Measurements from ENCODE around the gene CCNA1.

Gene CCNA1

GRCh38 chr13:36432106-36432544 lies at the start of gene CCNA1:
CCNA1 (plus strand) TSS chr13:36432495; CDS start chr13:36433057, 562 bp downstream.
- no peak within 1 kb of the TSS for H3K27ac Mint-ChIP-seq
- H3K9me3 Mint-ChIP-seq: no peaks in the 10 kb centered on the region
- H3K4me1 Mint-ChIP-seq (ENCODE audit: low read depth): peaks cover 27% of the 10 kb centered on the region
- intact Hi-C loops (cut with micrococcal nuclease): loop anchor here (5.0 kb wide), 1 partner anchor 385 kb away; the partner anchor contains the start of gene RFXAP
- H3K4me3 Mint-ChIP-seq: peak within 1 kb of the TSS; percentile 73
- no peaks in the 10 kb centered on the region for H3K36me3 Mint-ChIP-seq (ENCODE audit: low read depth)
- peaks cover 52% of the 10 kb centered on the region for H3K27me3 Mint-ChIP-seq

DNA sequence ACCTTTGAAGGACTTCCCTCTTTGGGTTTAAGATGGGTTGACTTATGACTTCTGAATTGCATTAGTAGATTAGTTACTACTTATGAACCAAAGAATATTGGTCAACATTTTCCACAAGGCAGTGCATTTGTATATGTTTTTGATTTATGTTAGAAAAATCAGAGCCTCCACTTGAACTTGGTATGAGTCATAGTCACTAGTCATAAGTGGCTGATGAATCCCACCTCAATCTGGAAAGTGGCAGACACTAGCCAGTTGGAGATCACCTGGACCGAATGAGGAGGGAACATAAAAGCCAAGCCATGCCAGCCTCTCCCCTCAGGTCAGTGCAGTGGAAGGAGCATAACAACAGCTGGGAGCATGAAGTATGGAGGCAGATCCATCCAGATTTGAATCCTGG lies 46.8 kb upstream of the CCNA1 start:
- Mint-ChIP-seq H3K9me3 (no peaks in the 10 kb centered on the region), H3K27ac (no peak overlapping the region), H3K4me3 (no peak overlapping the region), H3K4me1 (ENCODE audit: low read depth) (no peaks in the 10 kb centered on the region), H3K27me3 (peaks cover 1% of the 10 kb centered on the region), H3K36me3 (ENCODE audit: low read depth) (no peaks in the 10 kb centered on the region)
- intact Hi-C loops (cut with micrococcal nuclease): no loop called here

DNA sequence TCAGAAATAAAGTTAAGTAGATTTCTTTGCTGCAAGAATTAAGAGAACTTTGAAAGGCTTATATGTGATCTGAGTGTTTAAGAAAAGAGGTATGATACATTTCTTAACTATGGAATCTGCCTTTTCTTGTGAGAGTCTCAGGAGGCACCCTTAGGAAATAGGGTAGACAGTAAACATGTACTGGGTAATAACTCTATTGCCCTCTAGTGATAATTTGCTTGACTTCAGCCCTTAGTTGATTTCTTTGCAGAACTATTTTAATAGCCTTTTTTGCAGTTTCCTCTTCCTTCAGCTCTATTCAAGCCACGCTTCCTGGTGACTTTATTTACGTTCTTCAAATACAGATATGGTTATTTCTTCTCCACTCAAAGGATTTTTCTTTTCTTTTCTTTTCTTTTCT lies 37.0 kb upstream of the CCNA1 start:
- no peak overlapping the region for H3K4me3 Mint-ChIP-seq
- no peaks in the 10 kb centered on the region for H3K36me3 Mint-ChIP-seq (ENCODE audit: low read depth)
- H3K9me3 Mint-ChIP-seq: no peaks in the 10 kb centered on the region
- no peaks in the 10 kb centered on the region for H3K4me1 Mint-ChIP-seq (ENCODE audit: low read depth)
- H3K27ac Mint-ChIP-seq: peak overlapping the region; percentile 68
- intact Hi-C loops (cut with micrococcal nuclease): loop anchor here (5.0 kb wide), 2 partner anchors 48 to 108 kb away; partner anchors contain the start of gene SPART
- no peaks in the 10 kb centered on the region for H3K27me3 Mint-ChIP-seq

GRCh38 chr13:36405151-36405550 lies 27.1 kb upstream of the CCNA1 start:
- H3K27me3 Mint-ChIP-seq: no peaks in the 10 kb centered on the region
- intact Hi-C loops (cut with micrococcal nuclease): no loop called here
- no peaks in the 10 kb centered on the region for H3K36me3 Mint-ChIP-seq (ENCODE audit: low read depth)
- H3K9me3 Mint-ChIP-seq: peaks cover 11% of the 10 kb centered on the region
- no peak overlapping the region for H3K4me3 Mint-ChIP-seq
- H3K4me1 Mint-ChIP-seq (ENCODE audit: low read depth): peaks cover 25% of the 10 kb centered on the region
- H3K27ac Mint-ChIP-seq: peak overlapping the region; percentile 28

DNA sequence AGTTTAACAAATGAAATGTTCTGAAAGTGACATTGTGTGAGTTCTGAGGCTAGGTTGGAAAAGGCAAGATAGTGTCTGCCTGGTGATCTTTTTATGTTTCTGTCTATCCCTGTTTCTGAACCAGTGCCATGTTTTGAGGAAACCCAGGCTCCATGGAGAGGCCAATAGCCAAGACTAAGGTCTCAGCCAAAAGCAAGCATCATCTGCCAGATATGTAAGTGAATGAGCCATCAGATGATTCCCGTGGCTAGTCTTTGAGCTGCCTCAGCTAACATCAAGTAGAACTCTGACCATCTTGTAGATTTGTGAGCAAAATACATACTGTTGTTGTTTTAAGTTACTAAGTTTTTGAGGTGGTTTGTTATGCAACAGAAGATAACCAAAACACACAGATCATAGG lies 19.6 kb upstream of the CCNA1 start:
- Mint-ChIP-seq H3K4me3 (no peak overlapping the region), H3K36me3 (ENCODE audit: low read depth) (no peaks in the 10 kb centered on the region), H3K9me3 (peaks cover 8% of the 10 kb centered on the region), H3K27me3 (no peaks in the 10 kb centered on the region), H3K4me1 (ENCODE audit: low read depth) (peaks cover 41% of the 10 kb centered on the region), H3K27ac (no peak overlapping the region)
- intact Hi-C loops (cut with micrococcal nuclease): no loop called here

DNA sequence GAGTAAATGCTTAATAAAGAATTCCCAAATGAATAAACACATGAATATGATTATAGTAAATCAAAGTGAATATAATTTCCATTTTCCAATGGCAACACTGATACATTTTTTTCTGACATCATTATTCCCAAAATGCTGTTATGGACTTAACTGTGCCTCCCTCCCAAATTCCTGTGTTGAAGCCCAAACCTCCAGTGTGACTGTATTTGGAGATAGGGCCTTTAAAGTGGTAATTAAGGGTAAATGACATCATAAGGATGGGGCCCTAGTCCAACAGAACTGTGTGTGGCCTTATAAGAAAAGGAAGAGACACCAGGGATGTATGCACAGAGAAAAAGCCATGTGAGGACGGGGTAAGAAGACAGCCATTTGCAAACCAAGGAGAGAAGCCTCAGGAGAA lies 19.1 kb upstream of the CCNA1 start:
- Mint-ChIP-seq H3K27ac (no peak overlapping the region), H3K4me1 (ENCODE audit: low read depth) (peaks cover 41% of the 10 kb centered on the region), H3K4me3 (no peak overlapping the region), H3K9me3 (peaks cover 4% of the 10 kb centered on the region), H3K36me3 (ENCODE audit: low read depth) (no peaks in the 10 kb centered on the region), H3K27me3 (no peaks in the 10 kb centered on the region)
- intact Hi-C loops (cut with micrococcal nuclease): no loop called here

GRCh38 chr13:36414461-36414860 lies 17.8 kb upstream of the CCNA1 start:
- H3K9me3 Mint-ChIP-seq: no peaks in the 10 kb centered on the region
- peaks cover 44% of the 10 kb centered on the region for H3K4me1 Mint-ChIP-seq (ENCODE audit: low read depth)
- peak overlapping the region; percentile 53 for H3K27ac Mint-ChIP-seq
- H3K36me3 Mint-ChIP-seq (ENCODE audit: low read depth): no peaks in the 10 kb centered on the region
- no peaks in the 10 kb centered on the region for H3K27me3 Mint-ChIP-seq
- H3K4me3 Mint-ChIP-seq: no peak overlapping the region
- intact Hi-C loops (cut with micrococcal nuclease): no loop called here

DNA sequence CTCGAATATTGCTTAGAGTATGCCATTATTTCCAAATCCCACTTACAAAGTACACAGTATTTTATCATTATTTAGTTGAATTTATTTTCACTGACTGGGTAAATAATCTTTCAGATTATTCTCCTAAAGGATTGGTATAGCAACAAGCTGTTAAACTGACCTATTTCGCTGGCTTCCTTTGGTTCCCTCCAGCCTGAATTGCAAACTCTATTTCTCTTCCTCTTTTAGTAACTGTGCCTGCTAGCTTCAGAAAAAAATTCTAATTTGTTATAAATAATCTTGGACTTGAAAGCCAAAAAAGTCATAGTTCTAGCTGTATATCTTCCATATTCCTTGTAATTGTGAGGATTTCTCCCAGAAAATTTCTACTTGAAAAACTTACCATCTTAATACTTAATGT lies 15.0 kb upstream of the CCNA1 start:
- H3K27ac Mint-ChIP-seq: peak overlapping the region; percentile 86
- peaks cover 62% of the 10 kb centered on the region for H3K4me1 Mint-ChIP-seq (ENCODE audit: low read depth)
- intact Hi-C loops (cut with micrococcal nuclease): loop anchor here (5.0 kb wide), 2 partner anchors 395 to 580 kb away; partner anchors contain the start of gene ALG5
- H3K4me3 Mint-ChIP-seq: peak overlapping the region; percentile 39
- H3K27me3 Mint-ChIP-seq: no peaks in the 10 kb centered on the region
- no peaks in the 10 kb centered on the region for H3K36me3 Mint-ChIP-seq (ENCODE audit: low read depth)
- H3K9me3 Mint-ChIP-seq: no peaks in the 10 kb centered on the region

GRCh38 chr13:36418022-36418805 lies 14.1 kb upstream of the CCNA1 start:
- Mint-ChIP-seq H3K36me3 (ENCODE audit: low read depth) (no peaks in the 10 kb centered on the region), H3K9me3 (no peaks in the 10 kb centered on the region), H3K27me3 (no peaks in the 10 kb centered on the region), H3K27ac (peak overlapping the region; percentile 86), H3K4me3 (peak overlapping the region; percentile 39), H3K4me1 (ENCODE audit: low read depth) (peaks cover 60% of the 10 kb centered on the region)
- intact Hi-C loops (cut with micrococcal nuclease): loop anchor here (1.0 to 5.0 kb wide), 3 partner anchors 72 to 579 kb away; partner anchors contain the start of genes ALG5 and SPART

DNA sequence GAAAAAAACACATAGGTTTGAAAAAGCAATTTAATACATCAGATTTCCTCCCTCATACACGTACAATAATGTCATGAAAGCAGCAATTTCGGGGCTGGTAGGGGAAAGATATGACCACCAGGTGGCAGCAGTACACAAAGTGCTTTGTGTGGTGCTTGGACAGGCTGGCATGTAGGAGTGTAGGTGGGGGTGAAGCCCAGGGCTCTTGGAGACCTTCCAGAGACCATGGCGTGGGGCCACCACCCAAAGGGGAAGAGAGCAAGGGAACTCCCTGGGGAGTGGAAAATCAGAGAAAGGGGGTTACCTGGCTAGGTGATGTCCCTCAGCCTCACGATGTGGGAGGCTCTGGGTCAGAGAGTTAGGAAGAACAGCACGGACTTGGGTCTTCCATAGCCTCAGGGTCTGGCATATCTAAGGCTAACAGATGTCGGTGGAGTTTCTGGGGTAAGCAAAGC lies 11.8 kb upstream of the CCNA1 start:
- Mint-ChIP-seq H3K27ac (peak overlapping the region; percentile 66), H3K36me3 (ENCODE audit: low read depth) (no peaks in the 10 kb centered on the region), H3K27me3 (no peaks in the 10 kb centered on the region), H3K4me1 (ENCODE audit: low read depth) (peaks cover 40% of the 10 kb centered on the region), H3K9me3 (no peaks in the 10 kb centered on the region), H3K4me3 (no peak overlapping the region)
- intact Hi-C loops (cut with micrococcal nuclease): loop anchor here (1.0 to 5.0 kb wide), 2 partner anchors 316 to 562 kb away; no protein-coding TSS in a partner anchor

GRCh38 chr13:36421447-36421846 lies 10.8 kb upstream of the CCNA1 start:
- H3K4me3 Mint-ChIP-seq: no peak overlapping the region
- H3K27me3 Mint-ChIP-seq: no peaks in the 10 kb centered on the region
- H3K4me1 Mint-ChIP-seq (ENCODE audit: low read depth): peaks cover 34% of the 10 kb centered on the region
- H3K36me3 Mint-ChIP-seq (ENCODE audit: low read depth): no peaks in the 10 kb centered on the region
- H3K9me3 Mint-ChIP-seq: no peaks in the 10 kb centered on the region
- H3K27ac Mint-ChIP-seq: no peak overlapping the region
- intact Hi-C loops (cut with micrococcal nuclease): loop anchor here (5.0 kb wide), 1 partner anchor 561 kb away; no protein-coding TSS in a partner anchor

DNA sequence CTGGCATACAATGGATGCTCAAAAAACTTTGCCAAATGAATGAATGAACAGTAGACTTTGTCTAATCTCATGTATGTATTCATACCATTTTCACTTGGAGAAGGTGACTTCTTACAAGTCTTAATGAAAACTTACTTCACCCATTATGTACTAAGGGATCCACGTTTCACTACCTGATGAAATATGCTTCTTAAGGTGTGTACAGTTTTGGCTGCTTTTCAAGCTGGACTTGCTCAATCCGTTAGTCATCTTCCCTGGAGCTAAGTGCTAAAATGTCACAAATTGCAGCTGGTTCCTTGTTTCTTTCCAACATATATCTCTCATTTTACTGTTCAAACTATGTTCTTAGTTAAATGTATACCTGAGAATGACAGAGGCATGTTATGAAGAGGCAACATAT lies 4.2 kb upstream of the CCNA1 start:
- intact Hi-C loops (cut with micrococcal nuclease): no loop called here
- Mint-ChIP-seq H3K4me3 (no peak overlapping the region), H3K27ac (no peak overlapping the region), H3K27me3 (peaks cover 39% of the 10 kb centered on the region), H3K36me3 (ENCODE audit: low read depth) (no peaks in the 10 kb centered on the region), H3K4me1 (ENCODE audit: low read depth) (peaks cover 22% of the 10 kb centered on the region), H3K9me3 (no peaks in the 10 kb centered on the region)

GRCh38 chr13:36430247-36431203 lies 1.8 kb upstream of the CCNA1 start:
- H3K4me3 Mint-ChIP-seq: peak overlapping the region; percentile 55
- peaks cover 27% of the 10 kb centered on the region for H3K4me1 Mint-ChIP-seq (ENCODE audit: low read depth)
- peaks cover 52% of the 10 kb centered on the region for H3K27me3 Mint-ChIP-seq
- intact Hi-C loops (cut with micrococcal nuclease): loop anchor here (5.0 kb wide), 1 partner anchor 387 kb away; the partner anchor contains the start of gene RFXAP
- H3K36me3 Mint-ChIP-seq (ENCODE audit: low read depth): no peaks in the 10 kb centered on the region
- H3K9me3 Mint-ChIP-seq: no peaks in the 10 kb centered on the region
- no peak overlapping the region for H3K27ac Mint-ChIP-seq

Measured in dendritic cell treated with granulocyte-macrophage colony-stimulating factor and Interleukin-4, amounts not matched to agents 40 ng/mL and 50 ng/mL, for 4 days (primary cell).